ENCODE data around the gene PYROXD2.

Gene PYROXD2

DNA sequence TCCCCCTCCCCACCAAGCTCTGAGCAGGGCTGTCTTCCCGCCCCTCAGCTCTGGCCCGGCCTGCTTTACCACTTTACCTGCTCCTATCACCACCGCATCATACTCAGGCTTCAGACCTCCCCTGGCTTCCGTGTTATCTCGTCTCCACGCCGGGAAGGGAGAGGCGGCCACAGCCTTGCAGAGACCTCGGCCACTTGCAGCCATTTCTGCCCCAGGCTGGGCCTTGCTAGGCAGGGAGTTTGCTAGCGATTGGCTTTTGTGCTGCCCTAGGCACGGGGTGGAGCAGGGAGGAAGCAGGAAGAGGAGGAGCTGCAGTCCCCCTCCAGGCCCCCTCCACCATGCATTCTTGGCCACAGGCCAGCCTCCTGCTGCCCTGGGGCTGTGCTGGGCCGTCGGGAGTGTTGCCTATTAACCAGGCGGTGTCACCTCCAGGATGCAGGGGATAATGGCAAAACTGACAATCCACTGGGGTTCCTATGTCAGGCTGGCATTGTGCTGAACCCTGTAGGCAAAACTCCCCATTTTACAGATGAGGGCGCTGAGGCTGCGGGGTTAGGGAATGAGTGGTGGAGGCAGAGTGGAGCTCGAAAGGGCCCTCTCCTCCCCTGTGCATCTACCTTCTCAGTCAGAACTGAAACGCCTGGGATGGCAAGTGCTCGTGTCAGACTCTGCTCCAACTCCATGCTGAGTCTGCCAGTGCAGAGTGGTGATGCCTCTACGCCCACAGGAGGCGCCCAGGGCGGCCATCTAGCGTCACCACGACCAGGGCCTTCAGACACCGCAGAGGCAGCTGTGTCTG is at the start of gene PYROXD2:
Gene PYROXD2, minus strand, starts transcription at position 251 of the 799 bp plus-strand sequence. Its CDS starts 47 bp downstream, at position 204.
- peak in 1 of 2 donors; percentile 10 for DNase-seq (ENCODE audit: low read depth in 2 of 2)

DNA sequence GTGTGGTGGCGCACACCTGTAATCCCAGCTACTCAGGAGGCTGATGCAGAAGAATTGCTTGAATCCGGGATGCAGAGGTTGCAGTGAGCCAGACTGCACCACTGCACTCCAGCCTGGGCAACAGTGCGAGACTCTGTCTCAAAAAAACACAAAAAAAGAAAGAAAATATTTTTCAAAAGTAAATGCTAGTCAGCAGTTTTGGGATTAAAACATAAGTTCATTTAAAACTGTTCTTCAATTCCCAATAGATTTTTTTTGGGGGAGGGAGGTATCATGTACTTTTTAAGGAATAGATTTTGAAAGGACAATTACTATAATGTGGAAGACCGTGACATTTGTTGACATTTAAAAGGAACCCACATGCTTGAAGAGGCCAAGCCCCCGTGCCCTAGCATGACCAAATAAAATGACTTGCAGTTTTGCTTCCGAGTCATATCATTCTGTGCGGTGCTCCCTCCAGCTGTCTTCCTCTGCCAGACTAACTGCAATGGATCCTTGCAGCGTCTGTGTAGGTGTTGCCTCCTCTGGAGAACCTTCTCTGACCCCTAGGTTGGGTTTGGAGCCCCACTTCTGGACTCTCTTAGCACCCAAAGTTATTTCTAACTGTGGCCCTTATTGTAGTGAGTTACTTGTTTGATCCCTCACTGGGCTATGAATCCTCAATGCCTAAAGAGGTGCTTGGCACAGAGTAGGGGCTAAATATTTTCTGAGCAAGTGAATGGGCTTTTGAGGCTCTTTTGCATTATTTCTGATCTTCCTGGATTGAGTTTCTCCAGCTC is 49.2 kb upstream of the PYROXD2 start:
- DNase-seq (ENCODE audit: low read depth in 2 of 2), result no peak

DNA sequence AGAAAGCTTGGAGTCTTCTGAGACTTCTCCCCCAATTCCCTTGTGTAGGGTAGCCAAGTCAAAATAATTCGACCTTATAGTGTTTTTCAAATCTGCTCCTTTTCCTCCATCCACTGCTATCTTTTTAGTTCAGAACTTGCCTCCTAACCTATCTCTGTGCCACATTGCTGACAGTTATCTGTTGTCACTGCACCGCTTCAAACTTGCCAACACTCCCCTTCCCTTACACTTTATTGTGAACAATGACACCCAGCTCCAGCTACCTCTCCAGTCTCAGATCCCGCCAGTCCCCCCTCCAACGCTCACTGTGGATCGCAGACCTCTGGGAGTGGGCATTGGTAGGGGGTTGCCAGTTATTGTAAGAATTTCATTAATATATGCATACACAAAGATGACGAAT is 48.0 kb upstream of the PYROXD2 start:
- DNase-seq (ENCODE audit: low read depth in 2 of 2), result no peak

DNA sequence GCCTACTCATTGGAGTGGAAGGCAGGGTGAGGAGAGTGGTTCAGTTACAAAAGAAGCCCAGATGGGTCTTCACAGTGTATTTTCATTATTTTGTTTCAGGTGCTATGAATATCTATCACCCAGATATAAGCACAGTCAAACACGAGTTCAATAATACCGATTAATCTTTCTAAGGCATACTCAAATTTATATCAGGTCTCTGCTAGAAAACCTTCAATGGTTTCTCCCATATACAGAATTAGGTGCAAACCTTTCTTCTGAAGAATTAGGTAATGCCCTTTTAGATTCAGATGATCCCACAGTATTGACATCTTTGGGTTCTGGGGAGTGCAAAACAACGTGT is 46.5 kb upstream of the PYROXD2 start:
- no peak for DNase-seq (ENCODE audit: low read depth in 2 of 2)

DNA sequence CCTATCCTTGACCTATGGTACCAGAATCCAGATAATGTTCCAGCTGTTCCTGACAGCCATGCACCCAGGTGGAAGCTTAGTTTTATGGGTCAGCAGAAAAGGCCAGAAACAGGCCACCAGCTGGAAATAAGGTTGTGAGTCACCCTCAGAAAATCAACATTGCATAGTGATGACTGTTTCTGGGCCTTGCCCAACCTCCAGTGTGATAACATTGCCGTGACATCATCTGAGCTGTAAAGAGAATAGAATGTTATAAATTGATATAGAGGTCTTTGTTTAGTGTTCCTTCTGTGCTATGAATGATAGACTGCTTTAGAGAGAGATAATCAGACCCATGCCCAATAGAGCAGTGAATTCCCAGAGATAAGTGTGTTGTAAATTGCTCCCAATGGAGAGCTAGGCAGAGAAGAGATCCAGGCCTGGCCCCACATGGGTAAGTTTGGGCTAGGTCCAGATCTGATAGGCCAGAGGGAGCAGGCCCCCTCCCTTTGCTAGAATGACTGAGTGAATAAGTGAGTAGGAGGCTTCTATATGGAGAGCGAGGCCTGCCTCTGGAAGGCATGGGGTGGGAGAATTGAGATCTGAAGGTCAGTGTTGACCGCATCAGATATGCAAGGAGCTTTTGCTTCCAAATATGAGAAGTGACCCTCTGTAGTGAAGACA is 46.0 kb upstream of the PYROXD2 start:
- no peak for DNase-seq (ENCODE audit: low read depth in 2 of 2)

DNA sequence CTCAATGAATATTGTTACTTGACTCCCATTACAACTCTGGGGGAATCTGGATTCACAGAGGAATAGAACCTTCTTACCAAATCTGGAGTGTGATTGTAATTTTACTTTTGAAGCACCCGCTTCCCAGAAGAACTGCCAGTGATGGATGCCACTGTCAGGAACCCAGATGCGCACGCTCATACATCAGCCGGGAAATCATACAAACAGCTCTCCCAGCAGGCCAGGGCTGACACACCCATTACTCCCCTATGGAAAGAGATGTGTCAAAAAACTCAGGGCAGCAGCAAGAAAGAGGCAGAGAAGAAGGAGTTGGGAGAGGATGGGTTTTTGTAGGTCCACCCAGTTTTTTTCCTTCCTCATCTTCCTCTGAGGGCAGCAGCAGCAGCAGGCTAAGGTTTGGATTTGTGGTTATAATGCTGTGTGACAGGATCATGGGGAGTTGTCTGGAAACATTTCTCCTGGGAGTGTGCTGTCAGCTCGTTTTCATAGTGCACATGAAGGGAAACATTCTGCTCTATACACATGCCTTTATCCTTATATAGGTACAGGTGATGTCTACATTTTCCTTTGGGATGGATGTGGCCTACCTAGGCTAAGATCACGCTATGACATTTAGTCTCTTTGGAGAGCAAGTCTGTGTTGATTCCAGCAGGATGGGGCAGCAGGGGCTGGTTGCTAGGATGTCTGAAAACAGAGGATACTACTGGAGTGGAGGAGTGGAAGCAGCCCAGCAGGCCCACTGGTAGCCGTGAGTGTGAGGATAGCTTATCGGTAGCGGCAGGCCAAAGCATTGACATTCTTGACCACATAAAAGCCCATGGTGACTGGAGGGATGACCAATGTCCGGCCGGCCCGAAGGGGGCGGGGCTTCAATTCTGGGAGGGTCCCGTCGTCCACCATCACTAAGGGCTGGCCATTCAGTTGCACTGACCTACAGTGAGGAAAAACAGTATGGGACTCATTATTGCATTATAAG is 44.1 kb upstream of the PYROXD2 start:
- DNase-seq (ENCODE audit: low read depth in 2 of 2), result no peak

DNA sequence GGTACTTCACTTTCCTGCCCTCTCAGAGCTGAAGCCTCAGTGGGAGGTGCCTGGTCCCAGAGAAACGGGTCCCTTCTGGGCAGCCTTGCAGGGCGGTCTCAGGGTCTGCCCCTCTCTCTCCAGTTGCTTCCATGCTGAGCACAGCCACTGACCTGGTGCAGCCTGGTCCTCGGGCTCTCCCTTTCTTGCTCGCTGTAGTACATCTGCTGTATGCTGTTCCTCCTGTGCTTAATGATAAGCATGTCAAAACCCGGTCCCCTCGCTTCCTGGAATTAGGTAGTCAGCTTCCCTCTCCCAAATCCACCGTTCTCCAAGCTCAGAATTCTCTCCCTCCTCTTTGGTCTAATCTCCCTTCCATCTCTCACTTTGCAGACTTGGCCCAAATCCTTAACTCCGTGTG is 42.7 kb upstream of the PYROXD2 start:
- DNase-seq (ENCODE audit: low read depth in 2 of 2), result no peak

DNA sequence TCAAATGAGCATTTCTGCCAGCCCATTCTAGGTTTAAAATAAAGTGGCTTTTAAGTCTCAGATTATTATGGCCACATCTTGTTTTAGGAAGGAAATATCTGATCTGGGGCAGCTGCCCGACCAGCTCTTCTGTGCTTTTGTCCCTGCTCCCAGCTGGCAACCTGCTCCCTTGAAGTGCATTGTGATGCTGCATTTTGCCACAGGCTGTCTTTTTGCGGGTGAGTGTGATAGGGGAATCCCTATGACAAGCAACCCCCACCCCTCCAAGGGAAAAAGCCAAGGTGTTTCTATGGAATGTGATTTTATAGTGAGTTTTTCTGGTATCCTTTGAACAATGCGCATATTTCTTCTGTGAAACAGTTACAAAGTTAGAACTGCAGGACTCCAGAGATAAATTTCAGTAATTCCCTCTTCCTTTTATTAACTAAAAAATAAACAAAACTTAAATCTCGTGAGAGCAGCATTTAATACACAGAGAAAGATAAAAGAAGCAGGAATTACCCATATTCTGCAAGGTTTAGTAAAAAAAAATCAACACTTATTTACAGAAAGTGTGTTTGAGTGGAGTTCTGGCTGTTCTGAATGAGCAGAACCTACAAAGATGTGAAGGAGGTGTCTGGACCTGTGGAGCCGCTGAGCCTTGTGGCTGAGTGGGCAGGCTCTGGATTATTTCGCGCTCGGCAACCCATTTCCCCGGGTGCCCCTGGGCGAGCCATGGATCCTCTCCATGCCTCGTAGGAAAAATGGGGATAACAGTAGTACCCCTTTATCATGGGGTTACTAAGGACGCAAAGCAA is 41.9 kb upstream of the PYROXD2 start:
- DNase-seq (ENCODE audit: low read depth in 2 of 2), result no peak

DNA sequence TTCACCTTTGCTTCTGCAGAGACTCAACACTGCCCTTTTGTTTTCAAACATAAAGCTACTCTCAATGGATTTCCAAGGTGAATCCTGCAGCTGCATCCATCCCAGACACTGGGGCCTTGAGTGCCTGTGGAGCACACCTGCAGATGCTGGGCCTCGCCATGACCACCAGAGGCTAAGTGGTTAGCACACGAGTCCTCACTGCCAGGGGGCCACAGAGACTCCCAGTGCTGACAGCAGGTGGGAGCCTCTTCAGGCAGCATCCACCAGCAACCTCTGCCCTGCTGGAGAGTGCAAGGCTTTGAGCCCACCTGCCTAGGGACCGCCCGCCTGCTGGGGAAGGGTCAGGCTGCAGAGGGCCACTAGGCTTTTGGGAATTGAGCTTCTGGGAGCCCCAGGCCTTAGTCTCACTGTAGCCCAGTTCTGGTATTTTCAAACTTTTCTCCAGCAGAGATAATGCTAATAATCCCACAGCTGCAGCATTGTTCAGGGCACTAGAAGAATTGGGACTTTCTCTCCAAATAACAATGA is 41.1 kb upstream of the PYROXD2 start:
- DNase-seq (ENCODE audit: low read depth in 2 of 2), result no peak

DNA sequence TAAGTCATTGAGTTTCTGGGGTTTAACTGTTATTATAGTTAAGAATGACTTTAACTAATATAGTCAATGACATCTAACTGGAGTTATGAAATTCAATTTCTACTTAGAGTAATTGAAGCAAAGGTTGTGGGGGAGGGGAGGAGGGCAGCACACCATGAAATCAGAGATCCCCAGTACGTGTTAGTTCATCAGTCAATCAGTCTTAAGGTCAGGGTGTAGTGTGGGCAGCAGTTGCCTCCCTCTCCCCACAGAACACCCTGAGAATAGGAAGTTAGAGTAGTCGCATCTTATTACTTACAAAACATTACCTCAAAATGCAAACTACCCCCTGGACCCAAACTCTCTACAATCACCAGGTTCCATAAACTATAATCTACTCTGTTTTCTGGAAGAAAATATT is 38.7 kb upstream of the PYROXD2 start:
- no peak for DNase-seq (ENCODE audit: low read depth in 2 of 2)

DNA sequence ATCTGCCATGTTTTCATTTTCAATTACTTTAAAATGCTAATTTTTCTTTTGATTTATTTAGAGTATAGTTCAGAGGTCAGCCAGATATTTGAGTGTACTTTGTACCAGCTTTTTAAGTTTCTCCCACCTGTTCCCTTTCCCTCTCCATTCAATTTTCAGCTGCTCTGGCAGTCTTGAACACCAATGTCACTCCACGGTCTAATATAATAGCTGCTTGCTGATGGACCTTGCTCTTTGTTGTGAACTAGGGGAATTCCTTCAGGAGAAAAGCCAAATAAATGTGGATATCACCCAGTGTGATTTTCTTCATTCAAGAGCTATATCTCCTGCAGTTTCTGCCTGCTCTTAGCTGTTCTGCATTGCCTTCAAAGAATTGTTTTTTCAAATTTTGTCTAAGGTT is 35.6 kb upstream of the PYROXD2 start:
- DNase-seq (ENCODE audit: low read depth in 2 of 2), result no peak

DNA sequence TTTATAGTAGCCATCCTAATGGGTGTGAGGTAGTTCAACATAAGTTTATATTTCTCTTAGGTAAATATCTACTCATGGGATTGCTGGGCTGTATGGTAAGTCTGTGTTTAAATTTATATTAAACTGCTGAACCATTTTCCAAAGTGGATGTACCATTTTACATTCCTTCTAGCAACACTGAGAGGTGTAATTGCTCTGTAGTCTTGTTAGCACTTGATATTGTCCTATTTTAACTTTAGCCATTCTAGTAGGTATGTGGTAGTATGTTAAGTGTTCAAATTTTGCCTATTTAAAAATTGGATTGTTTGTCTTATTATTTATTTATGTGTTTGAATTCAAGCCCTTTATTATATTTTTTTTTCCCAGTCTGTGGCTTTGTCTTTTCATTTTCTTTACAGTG is 34.3 kb upstream of the PYROXD2 start:
- no peak for DNase-seq (ENCODE audit: low read depth in 2 of 2)

DNA sequence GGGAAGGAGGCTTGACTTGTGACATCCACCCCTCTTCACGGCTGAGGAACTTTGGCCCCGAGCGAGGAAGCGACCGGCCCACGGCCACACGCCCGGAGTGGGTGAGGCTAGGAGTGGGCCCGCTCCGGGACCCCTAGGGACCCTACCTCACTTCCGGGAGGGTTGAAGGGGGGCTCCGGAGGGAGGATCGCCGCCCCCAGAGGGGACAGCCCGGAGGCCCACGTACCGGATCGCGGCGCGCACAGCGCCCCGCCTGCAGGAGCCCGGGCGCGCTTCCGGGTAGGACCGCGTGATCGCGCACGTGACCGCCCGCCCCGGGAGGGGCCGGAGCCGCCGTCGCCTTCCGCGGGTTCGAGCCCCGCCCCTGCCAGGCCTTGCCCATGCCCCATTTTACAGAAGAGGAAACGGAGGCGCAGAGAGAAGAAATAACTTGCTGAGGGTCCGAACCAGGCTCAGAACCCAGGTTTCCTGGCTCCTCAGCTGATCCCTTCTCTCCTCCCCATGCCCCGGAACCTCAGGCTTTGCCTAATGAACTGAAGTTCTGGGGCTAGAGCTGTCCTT is 31.8 kb upstream of the PYROXD2 start, which contains the start of gene HPS1:
Gene HPS1, minus strand, starts transcription at position 275 of the 561 bp plus-strand sequence. CDS start 3,695 bp downstream, outside the sequence.
- DNase-seq (ENCODE audit: low read depth in 2 of 2), result peak; percentile 45 to 71

DNA sequence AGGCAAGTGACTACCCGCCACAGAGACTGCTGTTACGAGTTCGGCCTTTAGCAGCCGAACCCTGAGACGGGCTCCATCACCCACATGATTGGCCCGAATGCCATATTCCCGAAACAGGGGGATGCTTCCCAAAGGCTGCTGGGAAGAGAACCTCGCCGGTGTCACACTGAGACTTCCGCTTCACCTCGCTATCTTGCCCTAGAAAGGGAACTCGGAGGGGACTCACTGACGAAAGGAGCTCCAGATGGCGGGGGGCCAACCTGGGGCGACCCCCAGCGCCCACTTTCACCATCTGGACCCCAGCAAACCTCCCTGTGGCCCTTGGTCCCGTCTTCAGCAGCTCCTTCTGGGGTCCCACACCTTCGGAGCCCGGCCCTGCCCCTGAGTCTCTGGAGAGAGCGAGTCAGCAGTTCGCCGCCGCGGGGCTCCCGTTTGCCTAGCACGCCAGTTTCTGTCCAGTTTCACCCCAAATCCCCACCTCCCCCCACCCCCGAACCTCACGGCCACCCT is 31.2 kb upstream of the PYROXD2 start:
- no peak for DNase-seq (ENCODE audit: low read depth in 2 of 2)

DNA sequence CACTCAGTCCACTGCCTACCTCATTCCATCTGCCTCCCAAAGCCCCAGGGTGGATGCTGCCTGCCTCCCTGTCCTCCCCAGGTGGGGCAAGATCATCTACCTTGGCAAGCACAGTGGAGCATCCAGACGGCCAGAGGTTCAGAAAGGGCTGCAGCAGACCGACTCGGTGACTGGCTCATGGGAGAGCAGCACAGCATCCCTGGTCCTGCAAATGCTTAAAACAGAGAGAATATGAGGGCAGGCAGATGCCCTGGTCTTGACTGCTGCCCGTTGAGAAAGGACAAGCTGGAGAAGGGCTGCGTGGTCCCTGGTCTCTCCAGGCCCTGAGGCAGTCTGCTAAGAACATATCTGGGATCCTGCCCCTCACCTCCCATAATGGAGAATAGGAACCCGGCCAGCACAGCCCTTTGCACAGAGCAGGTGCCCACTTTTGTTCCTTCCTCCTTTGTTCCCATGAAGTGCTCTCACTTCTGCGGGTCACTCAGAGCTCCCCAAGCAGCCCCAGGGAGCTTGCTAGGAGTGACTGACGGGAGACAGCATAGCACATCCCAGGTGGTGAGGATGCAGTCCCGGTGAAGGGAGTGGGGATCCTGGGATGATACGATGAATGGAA is 30.3 kb upstream of the PYROXD2 start:
- DNase-seq (ENCODE audit: low read depth in 2 of 2), result no peak

DNA sequence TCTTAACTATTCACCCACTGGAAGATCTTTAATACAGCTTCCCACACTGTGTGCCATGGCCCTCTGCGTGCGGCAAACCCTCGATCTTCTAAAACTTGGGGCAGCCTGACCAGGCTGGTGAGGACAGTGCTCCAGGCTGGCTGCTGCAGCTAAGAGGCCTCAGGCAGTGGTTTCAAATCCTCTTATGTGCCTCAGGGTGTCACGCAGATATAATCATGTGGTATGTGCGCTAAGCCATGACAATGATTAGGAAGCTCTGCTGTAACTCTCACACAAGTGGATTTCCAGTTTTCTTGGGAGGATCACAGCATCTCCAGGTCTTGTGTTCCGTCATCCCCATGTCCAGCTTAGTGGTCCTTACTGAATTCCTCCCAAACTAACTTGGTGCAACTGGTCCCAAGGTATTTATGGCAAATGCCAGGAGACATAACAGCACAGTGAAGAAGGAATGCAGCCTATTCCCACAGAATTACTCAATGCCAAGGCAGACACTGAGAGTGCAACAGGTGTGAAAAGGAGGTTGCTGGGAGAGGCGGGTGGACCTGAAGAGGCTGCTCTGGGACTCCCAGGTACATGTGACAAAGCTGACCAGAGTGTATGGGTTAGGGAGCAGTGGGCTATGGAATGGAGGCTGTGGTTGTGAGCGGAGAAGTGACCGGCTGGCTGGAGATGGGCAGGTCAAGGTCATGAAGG is 29.5 kb upstream of the PYROXD2 start:
- DNase-seq (ENCODE audit: low read depth in 2 of 2), result no peak

DNA sequence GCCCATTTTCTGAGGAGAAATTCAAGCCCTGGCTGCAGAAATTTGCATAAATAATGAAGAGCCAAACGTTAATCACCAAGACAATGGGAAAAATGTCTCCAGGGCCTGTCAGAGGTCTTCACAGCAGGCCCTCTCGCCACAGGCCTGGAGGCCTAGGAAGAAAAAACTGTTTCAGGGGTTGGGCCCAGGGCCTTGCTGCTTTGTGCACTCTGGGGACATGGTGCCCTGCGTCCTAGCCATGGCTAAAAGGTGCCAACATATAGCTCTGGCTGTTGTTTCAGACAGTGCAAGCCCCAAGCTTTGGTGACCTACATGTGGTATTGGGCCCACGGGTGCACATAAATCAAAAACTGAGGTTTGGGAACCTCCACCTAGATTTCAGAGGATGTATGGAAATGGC is 23.7 kb upstream of the PYROXD2 start:
- no peak for DNase-seq (ENCODE audit: low read depth in 2 of 2)

DNA sequence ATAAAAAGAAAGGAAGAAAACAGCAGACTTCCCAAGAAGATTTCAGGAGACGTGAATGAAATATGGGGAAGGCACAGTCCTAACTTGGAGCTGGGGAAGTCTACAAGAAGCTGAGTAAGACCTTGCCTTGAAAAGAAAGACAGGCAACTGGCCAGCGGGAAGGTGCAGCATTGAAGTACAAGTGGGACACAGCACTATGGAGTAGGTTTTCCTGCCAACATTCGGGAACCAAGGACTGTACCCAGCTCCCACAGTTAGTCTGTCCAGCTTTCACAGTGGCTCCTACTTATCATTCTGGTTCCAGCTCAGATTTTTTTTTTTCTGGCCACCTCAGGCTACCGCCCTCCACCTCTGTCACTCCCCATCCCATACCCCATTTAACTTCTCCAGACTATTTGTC is 21.7 kb upstream of the PYROXD2 start:
- no peak for DNase-seq (ENCODE audit: low read depth in 2 of 2)

DNA sequence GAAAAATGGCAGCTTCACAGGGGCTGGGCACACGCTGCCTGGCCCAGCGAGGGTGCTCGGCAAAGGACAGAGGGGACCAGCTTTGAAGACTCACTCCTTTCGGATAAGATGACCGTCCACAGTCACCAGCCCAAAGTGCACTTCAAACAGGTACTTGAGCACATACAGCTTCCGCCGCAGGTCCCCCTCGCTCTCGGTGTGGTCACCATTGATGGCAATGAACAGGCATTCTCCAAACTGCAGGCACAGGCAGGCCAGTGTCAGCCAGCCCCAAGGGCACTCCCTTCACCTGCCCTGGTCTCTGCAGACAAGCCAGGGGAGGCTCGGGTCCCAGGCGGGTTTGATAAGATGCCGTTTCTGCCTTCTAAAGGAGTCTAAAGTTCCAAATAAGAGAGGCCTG is 20.2 kb upstream of the PYROXD2 start:
- no peak for DNase-seq (ENCODE audit: low read depth in 2 of 2)
